GM21825 (cell line): Measurements from ENCODE around the gene FAM118B.
A peak's percentile ranks its signal among the peaks of the same experiment; 100 is the strongest.

Source experiments
- ATAC-seq: cut with Tn5 transposase; IDR thresholded peaks from one replicate; pipeline ENCODE4 v1.9.1; 2021; ENCODE audit warnings: mild to moderate bottlenecking, moderate library complexity; ENCODE audit not compliant: unreplicated experiment

The FAM118B gene

DNA sequence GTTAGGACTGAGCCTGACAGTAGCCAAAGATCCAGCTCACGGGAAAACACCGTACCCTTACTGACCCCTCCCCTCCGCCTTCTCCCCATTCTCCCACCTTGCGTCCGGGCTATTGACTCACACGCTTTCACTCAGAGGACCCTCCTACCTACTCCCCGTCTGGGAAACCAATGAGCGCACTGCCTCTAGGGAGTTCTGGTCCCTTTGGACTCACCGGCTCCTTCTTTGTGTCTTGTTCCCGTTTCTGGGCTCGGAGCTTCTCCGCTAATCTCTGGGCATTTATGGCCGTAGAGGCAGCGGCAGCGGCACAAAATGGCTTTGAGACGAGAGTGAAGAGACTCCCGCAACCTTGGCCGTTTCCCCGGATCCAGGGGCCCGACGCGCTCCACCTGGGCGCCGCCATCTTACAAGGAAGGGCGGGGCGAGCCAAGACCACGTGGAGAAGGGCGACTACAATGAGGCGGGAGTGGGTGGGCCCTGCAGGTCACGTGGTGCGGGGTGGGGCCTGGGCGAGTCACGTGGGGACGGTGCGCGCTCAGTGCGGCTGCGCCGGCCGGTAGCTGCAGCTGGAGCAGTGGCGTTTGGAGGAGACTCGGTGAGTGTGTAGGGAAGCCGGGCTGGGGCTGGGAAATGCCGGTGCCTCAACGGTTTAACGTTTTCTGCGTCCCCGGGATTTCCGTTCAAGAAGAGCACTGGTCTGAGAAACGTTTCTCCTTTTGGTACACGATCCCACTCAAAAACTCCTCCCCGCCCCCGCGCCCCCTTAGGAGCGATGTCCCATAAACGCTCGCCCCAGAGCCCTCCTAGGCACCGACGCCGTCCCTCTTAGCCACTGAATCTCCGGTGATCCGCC lies at the start of gene FAM118B, which contains the start of gene RPUSD4:
TSS of gene FAM118B (plus strand) at position 547 of the 853 bp plus-strand sequence. CDS start 23,220 bp downstream, outside the sequence.
TSS of gene RPUSD4 (minus strand) at position 415 of the 853 bp plus-strand sequence. CDS start at position 403, 12 bp downstream.
- ATAC-seq: peak; percentile 97

GRCh38 chr11:126162306-126163030 lies 49.1 kb upstream of the FAM118B start:
- ATAC-seq: no peak

- ATAC-seq: no peak
Measured at GRCh38 chr11:126163074-126163700, 48.4 kb upstream of the FAM118B start.

DNA sequence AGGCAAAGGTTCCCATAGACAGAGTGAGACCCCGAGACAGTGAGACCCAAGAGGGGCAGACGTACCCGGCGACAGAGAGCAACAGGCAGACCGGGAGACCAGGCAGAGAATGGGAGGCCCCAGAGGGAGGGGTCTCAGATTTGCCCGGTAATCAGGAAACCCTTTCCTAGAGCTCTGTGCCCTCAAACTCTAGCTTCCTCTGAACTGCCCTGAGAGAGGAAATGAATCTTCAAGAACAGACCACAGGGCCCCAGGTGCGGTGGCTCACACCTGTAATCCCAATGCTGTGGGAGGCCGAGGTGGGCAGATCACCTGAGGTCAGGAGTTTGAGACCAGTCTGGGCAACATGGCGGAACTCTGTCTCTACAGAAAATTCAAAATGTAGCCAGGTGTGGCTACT lies 47.8 kb upstream of the FAM118B start:
- ATAC-seq: no peak

DNA sequence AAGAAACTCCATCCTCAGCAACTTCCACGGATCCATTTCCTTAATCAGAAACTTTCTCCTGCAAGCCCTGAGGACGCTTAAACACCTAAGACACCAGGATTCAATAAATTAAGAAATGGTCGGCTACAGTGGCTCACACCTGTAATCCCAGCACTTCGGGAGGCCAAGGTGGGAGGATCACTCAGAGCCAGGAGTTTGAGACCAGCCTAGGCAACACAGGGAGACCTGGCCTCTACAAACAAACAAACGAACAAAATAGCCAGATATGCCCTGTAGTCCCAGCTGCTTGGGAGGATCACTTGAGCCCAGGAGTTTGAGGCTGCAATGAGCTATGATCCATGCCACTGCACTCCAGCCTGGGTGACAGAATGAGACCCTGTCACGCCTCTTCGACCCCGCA lies 46.8 kb upstream of the FAM118B start:
- no peak for ATAC-seq

GRCh38 chr11:126165311-126165720 lies 46.3 kb upstream of the FAM118B start:
- ATAC-seq: no peak

- no peak for ATAC-seq
Measured at GRCh38 chr11:126165757-126166156, 45.8 kb upstream of the FAM118B start.

- ATAC-seq: no peak
Measured at GRCh38 chr11:126166413-126166812, 45.2 kb upstream of the FAM118B start.

DNA sequence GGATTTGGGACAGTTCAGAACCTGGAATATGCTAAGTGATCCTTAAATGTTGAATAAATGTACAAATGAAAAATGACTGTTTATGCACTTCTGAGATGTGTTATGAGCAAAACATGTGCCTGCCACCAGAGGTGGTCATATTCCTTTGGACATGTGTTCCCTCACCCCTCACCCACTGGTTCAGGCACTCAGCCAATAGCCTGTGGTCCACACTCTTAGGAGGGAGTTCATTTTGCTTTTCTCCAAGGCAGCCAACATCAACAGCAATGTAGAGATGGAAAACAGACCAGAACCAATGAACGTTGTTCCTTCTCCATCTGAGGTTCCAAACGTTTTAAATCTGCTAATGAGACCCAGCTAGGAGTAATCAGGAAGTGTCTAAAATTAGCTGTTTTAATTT lies 44.1 kb upstream of the FAM118B start:
- no peak for ATAC-seq

DNA sequence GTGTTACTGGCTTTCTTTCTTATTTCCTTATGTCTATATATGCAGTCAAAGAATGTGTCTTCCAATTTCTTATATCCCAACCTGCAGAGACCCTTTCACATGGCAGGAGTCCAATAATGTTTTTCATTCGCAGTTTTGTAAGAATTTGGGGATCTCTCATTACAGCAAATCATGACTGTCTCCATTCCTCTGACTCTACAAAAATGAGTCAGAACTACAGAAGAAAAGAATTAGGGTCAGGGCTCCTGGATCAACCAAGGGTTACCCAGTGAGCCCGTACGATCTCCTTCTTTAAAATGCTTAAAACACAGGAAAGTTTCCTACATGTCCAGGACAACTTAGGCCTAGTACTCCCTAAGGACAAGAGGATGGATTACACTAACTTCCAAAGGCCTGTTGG lies 42.3 kb upstream of the FAM118B start:
- ATAC-seq: no peak

- no peak for ATAC-seq
Measured at GRCh38 chr11:126172596-126173038, 39.0 kb upstream of the FAM118B start.

GRCh38 chr11:126173257-126173656 lies 38.3 kb upstream of the FAM118B start:
- no peak for ATAC-seq

- ATAC-seq: no peak
Measured at GRCh38 chr11:126174816-126175215, 36.8 kb upstream of the FAM118B start.

DNA sequence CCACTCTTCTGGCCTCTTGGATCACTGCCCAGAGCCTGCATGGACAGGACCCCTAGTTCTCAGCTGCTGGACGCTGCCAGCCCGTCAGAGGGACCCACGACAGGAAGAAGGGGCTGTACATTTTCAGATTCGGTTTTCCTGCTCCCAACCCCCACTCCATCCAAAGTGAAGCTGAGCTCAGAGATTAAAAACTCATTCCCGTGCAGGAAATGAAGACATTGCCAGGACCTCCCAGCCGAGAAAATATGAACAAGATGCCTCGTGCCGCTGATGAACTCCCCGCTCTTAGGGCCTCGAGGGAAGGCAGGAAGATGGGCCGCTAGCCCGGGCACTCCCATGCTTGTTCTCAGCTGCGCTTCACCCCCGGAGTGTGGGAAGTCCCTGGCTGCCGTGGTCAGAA lies 36.2 kb upstream of the FAM118B start:
- no peak for ATAC-seq

- ATAC-seq: no peak
Measured at GRCh38 chr11:126176853-126177470, 34.6 kb upstream of the FAM118B start.

DNA sequence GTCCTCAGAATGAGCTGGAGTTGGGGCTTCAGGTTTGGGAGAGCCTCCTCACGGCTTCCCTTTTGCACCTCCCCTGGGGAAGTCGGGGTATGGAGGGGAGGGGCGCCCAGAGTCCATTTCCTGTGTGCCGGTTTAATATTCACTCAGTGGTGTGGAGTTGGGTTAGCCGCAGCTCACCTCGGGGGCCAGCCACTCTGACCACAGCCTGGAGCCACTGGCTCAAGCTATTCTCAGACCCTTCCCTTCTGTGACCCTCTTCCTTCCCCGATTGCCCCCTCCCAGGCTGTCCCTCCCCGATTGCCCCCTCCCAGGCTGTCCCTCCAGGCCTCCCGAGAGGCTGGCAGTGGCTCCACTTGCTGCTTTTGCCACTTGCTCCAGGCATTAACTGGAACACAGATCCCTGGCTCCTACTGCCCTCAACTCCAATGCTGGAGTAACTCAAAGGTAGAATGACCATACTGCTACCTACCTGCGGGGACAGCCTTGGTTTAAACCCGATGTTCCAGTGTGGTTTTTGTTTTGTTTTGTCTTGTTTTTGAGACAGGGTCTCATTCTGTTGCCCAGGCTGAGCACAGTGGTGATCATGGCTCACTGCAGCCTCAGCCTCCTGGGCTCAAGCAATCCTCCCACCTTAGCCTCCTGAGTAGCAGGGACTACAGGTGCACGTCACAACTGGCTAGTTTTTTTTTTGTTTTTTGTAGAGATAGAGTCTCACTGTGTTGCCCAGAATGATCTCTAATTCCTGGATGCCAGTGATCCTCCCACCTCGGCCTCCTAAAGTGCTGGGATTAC lies 29.4 kb upstream of the FAM118B start:
- peak; percentile 65 for ATAC-seq

DNA sequence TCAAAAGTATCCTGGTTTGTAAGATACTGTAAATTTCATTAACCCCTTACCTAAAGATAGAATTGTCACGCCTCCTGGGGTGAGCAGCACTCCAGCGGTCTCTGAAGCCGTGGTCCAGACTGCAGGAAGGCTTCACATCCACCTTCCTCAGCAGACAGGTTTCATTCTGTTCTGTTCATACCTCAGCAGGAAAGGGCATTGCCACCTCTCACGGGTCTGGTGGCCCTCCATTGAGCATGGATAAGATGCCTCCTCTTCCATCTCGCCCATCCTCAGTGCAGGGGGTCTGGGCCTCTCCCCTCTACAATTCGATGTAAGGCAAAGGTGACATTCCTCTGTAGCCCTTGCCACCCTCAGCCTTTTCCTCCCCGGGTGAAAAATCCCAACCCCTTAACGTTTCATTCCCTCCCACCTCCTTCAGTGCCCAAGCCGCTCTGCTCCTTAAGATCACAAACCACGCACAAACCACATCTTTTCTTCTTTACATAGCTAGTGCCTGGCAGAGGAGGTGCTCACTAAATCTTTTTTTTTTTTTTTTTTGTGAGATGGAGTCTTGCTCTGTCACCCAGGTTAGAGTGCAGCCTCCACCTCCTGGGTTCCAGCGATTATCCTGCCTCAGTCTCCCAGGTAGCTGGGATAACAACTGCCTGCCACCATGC lies 28.7 kb upstream of the FAM118B start:
- ATAC-seq: no peak

GRCh38 chr11:126185259-126186024 lies 26.1 kb upstream of the FAM118B start:
- no peak for ATAC-seq
